Measurements from ENCODE around the gene DNAH3.
"Not testable (repeated sequence)": the region's sequence is repeated elsewhere in the genome, so short reads cannot be mapped to it uniquely, and the experiment has no call there.

DNAH3 gene

DNA sequence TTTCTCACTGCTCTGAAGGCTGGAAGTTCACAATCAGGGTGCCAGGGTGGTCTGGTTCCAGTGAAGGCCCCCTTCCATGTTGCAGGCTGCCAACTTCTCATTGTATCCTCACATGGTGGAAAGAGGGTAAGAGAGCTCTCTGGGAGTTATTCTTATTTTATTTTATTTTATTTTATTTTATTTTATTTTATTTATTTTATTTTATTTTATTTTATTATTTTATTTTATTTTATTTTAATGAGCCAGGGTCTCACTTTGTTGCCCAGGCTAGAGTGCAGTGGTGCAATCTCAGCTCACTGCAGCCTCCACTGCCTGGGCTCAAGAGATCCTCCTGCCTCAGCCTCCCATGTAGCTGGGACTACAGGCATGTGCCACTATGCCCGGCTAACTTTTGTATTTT lies 5.4 kb upstream of the DNAH3 start:
- H3K27me3 ChIP-seq (replicated peaks; ENCODE audit: control insufficient read depth, insufficient read depth, low read length); H3K9ac ChIP-seq (ENCODE audit: low read length); H3K4me3 ChIP-seq (ENCODE audit: low read length); DNase-seq (ENCODE audit: low read depth); H3K9me3 ChIP-seq (ENCODE audit: control insufficient read depth, low read length); H3K36me3 ChIP-seq (ENCODE audit: control insufficient read depth, insufficient read depth, low read length, severe bottlenecking): not testable (repeated sequence)
- peaks cover 28% of the 10 kb centered on the region for H3K4me1 ChIP-seq (ENCODE audit: control insufficient read depth, insufficient read depth, low read length)

- not testable (repeated sequence) for H3K36me3 ChIP-seq (ENCODE audit: control insufficient read depth, insufficient read depth, low read length, severe bottlenecking); H3K9ac ChIP-seq (ENCODE audit: low read length)
These were observed 2.6 kb upstream of the DNAH3 start for GRCh38 chr16:21153124-21153729.

GRCh38 chr16:21152160-21153030 lies 1.7 kb upstream of the DNAH3 start:
- H3K4me3 ChIP-seq (ENCODE audit: low read length); H3K36me3 ChIP-seq (ENCODE audit: control insufficient read depth, insufficient read depth, low read length, severe bottlenecking); H3K9me3 ChIP-seq (ENCODE audit: control insufficient read depth, low read length); H3K4me1 ChIP-seq (ENCODE audit: control insufficient read depth, insufficient read depth, low read length); H3K9ac ChIP-seq (ENCODE audit: low read length); DNase-seq (ENCODE audit: low read depth): not testable (repeated sequence)
- peaks cover 10% of the 10 kb centered on the region for H3K27me3 ChIP-seq (replicated peaks; ENCODE audit: control insufficient read depth, insufficient read depth, low read length)

More at GRCh38 chr16:21153124-21153729, 2.6 kb upstream of the DNAH3 start:
- not testable (repeated sequence) for DNase-seq (ENCODE audit: low read depth); H3K4me3 ChIP-seq (ENCODE audit: low read length); H3K9me3 ChIP-seq (ENCODE audit: control insufficient read depth, low read length)
- Histone ChIP-seq H3K27me3 (replicated peaks; ENCODE audit: control insufficient read depth, insufficient read depth, low read length) (peaks cover 10% of the 10 kb centered on the region), H3K4me1 (ENCODE audit: control insufficient read depth, insufficient read depth, low read length) (peaks cover 18% of the 10 kb centered on the region)

- Histone ChIP-seq H3K36me3 (ENCODE audit: control insufficient read depth, insufficient read depth, low read length, severe bottlenecking) (no peaks in the 10 kb centered on the region), H3K27me3 (replicated peaks; ENCODE audit: control insufficient read depth, insufficient read depth, low read length) (peaks cover 16% of the 10 kb centered on the region), H3K4me1 (ENCODE audit: control insufficient read depth, insufficient read depth, low read length) (peaks cover 5% of the 10 kb centered on the region), H3K4me3 (ENCODE audit: low read length) (no peak overlapping the region), H3K9me3 (ENCODE audit: control insufficient read depth, low read length) (peaks cover 15% of the 10 kb centered on the region), H3K9ac (ENCODE audit: low read length) (no peak overlapping the region)
- no peak for DNase-seq (ENCODE audit: low read depth)
These were observed 4.9 kb downstream of the DNAH3 start for GRCh38 chr16:21145738-21146137.

- H3K4me1 ChIP-seq (ENCODE audit: control insufficient read depth, insufficient read depth, low read length): no peaks in the 10 kb centered on the region
- DNase-seq (ENCODE audit: low read depth): no peak
- H3K36me3 ChIP-seq (ENCODE audit: control insufficient read depth, insufficient read depth, low read length, severe bottlenecking): no peaks in the 10 kb centered on the region
- peaks cover 20% of the 10 kb centered on the region for H3K27me3 ChIP-seq (replicated peaks; ENCODE audit: control insufficient read depth, insufficient read depth, low read length)
- H3K4me3 ChIP-seq (ENCODE audit: low read length): no peak overlapping the region
- no peak overlapping the region for H3K9ac ChIP-seq (ENCODE audit: low read length)
- no peaks in the 10 kb centered on the region for H3K9me3 ChIP-seq (ENCODE audit: control insufficient read depth, low read length)
These were observed 16.6 kb downstream of the DNAH3 start for GRCh38 chr16:21134053-21134452.

DNA sequence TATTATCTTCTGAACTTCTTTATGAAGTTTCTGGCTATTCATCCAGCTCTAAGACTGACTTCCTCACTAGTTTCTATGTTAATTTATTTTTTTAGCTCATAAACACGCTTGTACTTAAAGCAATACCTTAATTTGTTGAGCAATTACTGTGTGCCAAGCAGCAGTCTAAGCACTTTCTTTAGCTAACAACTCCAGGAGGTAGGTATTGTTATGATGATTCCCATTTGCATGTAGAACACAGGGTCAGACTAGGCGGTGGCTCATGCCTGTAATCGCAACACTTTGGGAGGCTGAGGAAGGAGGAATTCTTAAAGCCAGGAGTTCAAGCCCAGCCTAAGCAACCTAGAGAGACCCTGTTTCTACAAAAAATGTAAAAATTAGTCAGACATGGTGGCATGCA lies 19.8 kb downstream of the DNAH3 start:
- DNase-seq (ENCODE audit: low read depth): no peak
- Histone ChIP-seq H3K4me1 (ENCODE audit: control insufficient read depth, insufficient read depth, low read length) (no peaks in the 10 kb centered on the region), H3K4me3 (ENCODE audit: low read length) (no peak overlapping the region)

GRCh38 chr16:21128991-21129390 lies 21.7 kb downstream of the DNAH3 start:
- Histone ChIP-seq H3K9me3 (ENCODE audit: control insufficient read depth, low read length) (no peaks in the 10 kb centered on the region), H3K4me1 (ENCODE audit: control insufficient read depth, insufficient read depth, low read length) (no peaks in the 10 kb centered on the region), H3K27me3 (replicated peaks; ENCODE audit: control insufficient read depth, insufficient read depth, low read length) (peaks cover 24% of the 10 kb centered on the region), H3K4me3 (ENCODE audit: low read length) (no peak overlapping the region), H3K9ac (ENCODE audit: low read length) (no peak overlapping the region), H3K36me3 (ENCODE audit: control insufficient read depth, insufficient read depth, low read length, severe bottlenecking) (no peaks in the 10 kb centered on the region)
- no peak for DNase-seq (ENCODE audit: low read depth)

More for the DNA sequence above, 19.8 kb downstream of the DNAH3 start:
- Histone ChIP-seq H3K36me3 (ENCODE audit: control insufficient read depth, insufficient read depth, low read length, severe bottlenecking) (no peaks in the 10 kb centered on the region), H3K27me3 (replicated peaks; ENCODE audit: control insufficient read depth, insufficient read depth, low read length) (peaks cover 20% of the 10 kb centered on the region), H3K9me3 (ENCODE audit: control insufficient read depth, low read length) (no peaks in the 10 kb centered on the region), H3K9ac (ENCODE audit: low read length) (no peak overlapping the region)

GRCh38 chr16:21126518-21126917 lies 24.1 kb downstream of the DNAH3 start:
- no peak for DNase-seq (ENCODE audit: low read depth)

GRCh38 chr16:21125191-21125590 lies 25.5 kb downstream of the DNAH3 start:
- DNase-seq (ENCODE audit: low read depth): no peak
- Histone ChIP-seq H3K9me3 (ENCODE audit: control insufficient read depth, low read length) (no peaks in the 10 kb centered on the region), H3K36me3 (ENCODE audit: control insufficient read depth, insufficient read depth, low read length, severe bottlenecking) (no peaks in the 10 kb centered on the region), H3K9ac (ENCODE audit: low read length) (no peak overlapping the region), H3K4me1 (ENCODE audit: control insufficient read depth, insufficient read depth, low read length) (no peaks in the 10 kb centered on the region), H3K4me3 (ENCODE audit: low read length) (no peak overlapping the region), H3K27me3 (replicated peaks; ENCODE audit: control insufficient read depth, insufficient read depth, low read length) (peaks cover 14% of the 10 kb centered on the region)

More at GRCh38 chr16:21126518-21126917, 24.1 kb downstream of the DNAH3 start:
- Histone ChIP-seq H3K9me3 (ENCODE audit: control insufficient read depth, low read length) (no peaks in the 10 kb centered on the region), H3K27me3 (replicated peaks; ENCODE audit: control insufficient read depth, insufficient read depth, low read length) (peaks cover 18% of the 10 kb centered on the region), H3K9ac (ENCODE audit: low read length) (no peak overlapping the region), H3K4me3 (ENCODE audit: low read length) (no peak overlapping the region), H3K4me1 (ENCODE audit: control insufficient read depth, insufficient read depth, low read length) (no peaks in the 10 kb centered on the region), H3K36me3 (ENCODE audit: control insufficient read depth, insufficient read depth, low read length, severe bottlenecking) (no peaks in the 10 kb centered on the region)

- Histone ChIP-seq H3K36me3 (ENCODE audit: control insufficient read depth, insufficient read depth, low read length, severe bottlenecking) (no peaks in the 10 kb centered on the region), H3K4me3 (ENCODE audit: low read length) (no peak overlapping the region), H3K27me3 (replicated peaks; ENCODE audit: control insufficient read depth, insufficient read depth, low read length) (peaks cover 3% of the 10 kb centered on the region), H3K9ac (ENCODE audit: low read length) (no peak overlapping the region), H3K4me1 (ENCODE audit: control insufficient read depth, insufficient read depth, low read length) (no peaks in the 10 kb centered on the region), H3K9me3 (ENCODE audit: control insufficient read depth, low read length) (no peaks in the 10 kb centered on the region)
- DNase-seq (ENCODE audit: low read depth): no peak
These were observed 29.6 kb downstream of the DNAH3 start for GRCh38 chr16:21120976-21121520.

DNA sequence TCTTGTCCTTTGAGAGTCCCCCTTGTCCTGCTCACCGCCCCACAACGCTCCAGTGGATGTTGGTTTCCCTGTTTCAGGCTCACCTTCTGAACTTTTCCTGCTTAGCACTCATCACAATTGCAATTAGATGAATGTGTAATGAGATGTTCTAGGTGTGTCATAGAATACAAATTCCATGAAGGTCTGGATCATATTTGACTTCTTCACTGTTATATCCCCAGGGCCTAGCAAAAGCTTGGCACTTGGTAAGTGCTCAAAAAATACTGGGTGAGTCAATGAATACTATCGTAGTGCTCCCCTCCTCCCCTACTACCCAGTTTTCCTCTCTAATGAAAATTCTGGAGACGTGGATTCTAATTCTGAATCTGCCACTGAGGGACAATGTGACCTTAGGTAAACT lies 33.1 kb downstream of the DNAH3 start:
- Histone ChIP-seq H3K4me3 (ENCODE audit: low read length) (no peak overlapping the region), H3K4me1 (ENCODE audit: control insufficient read depth, insufficient read depth, low read length) (no peaks in the 10 kb centered on the region), H3K9ac (ENCODE audit: low read length) (no peak overlapping the region), H3K36me3 (ENCODE audit: control insufficient read depth, insufficient read depth, low read length, severe bottlenecking) (no peaks in the 10 kb centered on the region), H3K9me3 (ENCODE audit: control insufficient read depth, low read length) (no peaks in the 10 kb centered on the region), H3K27me3 (replicated peaks; ENCODE audit: control insufficient read depth, insufficient read depth, low read length) (no peaks in the 10 kb centered on the region)
- DNase-seq (ENCODE audit: low read depth): no peak
